GM21786 (cell line): ENCODE measurements around the gene GNAS-AS1.

ENCODE experiments used
- ATAC-seq: cut with Tn5 transposase; IDR thresholded peaks from one replicate; pipeline ENCODE4 v1.9.1; 2021; ENCODE audit not compliant: unreplicated experiment

GNAS-AS1 gene

DNA sequence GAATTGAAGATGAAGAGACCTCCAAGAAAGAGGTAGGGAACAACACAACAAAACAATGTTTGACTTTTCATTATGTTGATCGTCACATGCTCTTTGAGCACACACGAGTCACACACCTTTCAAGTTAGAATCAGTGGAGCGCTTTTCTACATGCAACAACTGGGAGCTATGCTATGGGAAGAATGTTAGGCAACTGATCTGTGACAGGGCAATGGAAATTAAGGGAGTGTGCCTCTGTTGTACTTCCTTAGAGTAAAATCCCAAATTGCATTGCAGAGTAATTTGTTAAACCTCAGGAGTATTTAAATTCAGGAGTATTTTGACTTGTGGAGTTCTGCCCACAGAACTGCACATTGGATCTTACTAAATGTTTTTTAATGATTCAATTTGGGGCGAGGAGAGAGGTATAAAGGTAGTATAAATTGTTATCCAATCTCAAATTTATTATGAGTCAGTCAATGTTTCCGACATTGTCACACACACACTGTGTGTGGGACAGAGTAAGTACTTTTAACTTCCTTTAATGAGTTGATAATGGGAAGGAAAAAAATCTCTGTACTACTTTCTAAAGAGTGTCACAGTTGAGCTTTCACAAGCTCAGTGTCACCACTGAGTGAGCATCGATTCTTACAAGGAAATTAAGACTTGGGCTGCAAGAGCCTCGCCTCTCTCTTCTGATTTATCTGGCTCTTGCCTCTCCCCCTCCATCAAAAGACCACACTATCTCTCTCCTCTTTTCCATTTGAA is 12.5 kb upstream of the GNAS-AS1 start:
- no peak for ATAC-seq

DNA sequence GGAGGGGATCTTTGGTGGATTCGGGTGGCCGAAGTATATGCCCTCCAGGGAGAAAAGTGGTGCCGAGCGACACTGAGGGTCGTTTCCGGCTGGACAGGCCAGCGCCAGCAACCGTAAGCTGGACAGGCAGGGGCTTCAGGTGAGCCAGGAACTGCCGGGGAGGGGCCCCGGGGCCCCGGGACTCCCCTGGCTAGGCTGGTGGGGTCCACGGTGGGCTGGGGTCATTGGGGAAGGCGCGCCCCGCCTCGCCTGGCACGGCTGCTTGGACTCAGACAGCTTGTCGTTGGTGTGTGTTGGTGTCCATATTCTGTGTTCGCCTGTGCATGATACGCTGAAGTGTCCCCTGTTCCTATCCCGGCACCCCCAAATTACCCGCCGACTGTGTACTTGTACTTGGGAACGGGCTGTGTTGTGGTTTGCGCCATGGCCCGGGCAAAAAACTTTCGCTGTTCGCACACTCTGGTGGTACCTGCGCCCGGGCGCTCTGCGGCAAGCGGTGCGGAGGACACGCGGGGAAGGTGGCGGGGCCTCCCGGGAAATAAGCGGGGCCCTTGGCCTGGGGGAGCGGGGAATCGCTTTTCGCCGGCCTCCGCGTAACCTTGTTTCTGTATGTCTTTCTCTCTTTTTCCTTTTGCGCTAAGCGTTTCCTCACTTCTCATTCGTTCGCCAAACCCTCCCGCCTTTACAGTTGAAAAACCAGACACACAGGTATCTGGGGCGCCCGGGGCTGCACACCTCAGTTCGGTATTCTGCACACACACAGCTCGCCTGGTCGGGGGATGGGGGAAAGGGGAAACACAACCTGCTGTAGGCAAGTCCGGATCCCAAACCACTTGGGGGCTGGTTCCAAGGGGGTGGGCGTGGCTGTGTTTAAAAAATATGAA is 5.0 kb upstream of the GNAS-AS1 start:
- no peak for ATAC-seq

DNA sequence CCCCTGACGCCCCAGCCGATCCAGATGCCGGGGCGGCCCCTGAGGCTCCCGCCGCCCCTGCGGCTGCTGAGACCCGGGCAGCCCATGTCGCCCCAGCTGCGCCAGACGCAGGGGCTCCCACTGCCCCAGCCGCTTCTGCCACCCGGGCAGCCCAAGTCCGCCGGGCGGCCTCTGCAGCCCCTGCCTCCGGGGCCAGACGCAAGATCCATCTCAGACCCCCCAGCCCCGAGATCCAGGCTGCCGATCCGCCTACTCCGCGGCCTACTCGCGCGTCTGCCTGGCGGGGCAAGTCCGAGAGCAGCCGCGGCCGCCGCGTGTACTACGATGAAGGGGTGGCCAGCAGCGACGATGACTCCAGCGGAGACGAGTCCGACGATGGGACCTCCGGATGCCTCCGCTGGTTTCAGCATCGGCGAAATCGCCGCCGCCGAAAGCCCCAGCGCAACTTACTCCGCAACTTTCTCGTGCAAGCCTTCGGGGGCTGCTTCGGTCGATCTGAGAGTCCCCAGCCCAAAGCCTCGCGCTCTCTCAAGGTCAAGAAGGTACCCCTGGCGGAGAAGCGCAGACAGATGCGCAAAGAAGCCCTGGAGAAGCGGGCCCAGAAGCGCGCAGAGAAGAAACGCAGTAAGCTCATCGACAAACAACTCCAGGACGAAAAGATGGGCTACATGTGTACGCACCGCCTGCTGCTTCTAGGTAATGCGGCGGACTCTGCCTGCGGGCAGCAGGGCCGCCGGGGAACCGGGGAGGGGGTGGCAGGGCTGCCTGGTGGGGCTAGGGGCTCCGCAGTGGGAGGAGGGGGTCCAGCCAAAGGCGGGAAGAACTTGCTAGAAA is 4.2 kb upstream of the GNAS-AS1 start:
- ATAC-seq = no peak

DNA sequence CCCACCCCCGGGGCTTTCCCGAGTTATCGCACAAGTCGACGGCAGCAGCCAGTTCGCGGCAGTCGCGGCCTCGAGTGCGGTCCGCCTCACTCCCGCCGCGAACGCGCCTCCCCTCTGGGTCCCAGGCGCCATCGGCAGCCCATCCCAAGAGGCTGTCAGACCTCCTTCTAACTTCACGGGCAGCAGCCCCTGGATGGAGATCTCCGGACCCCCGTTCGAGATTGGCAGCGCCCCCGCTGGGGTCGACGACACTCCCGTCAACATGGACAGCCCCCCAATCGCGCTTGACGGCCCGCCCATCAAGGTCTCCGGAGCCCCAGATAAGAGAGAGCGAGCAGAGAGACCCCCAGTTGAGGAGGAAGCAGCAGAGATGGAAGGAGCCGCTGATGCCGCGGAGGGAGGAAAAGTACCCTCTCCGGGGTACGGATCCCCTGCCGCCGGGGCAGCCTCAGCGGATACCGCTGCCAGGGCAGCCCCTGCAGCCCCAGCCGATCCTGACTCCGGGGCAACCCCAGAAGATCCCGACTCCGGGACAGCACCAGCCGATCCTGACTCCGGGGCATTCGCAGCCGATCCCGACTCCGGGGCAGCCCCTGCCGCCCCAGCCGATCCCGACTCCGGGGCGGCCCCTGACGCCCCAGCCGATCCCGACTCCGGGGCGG is 3.4 kb upstream of the GNAS-AS1 start:
- no peak for ATAC-seq

DNA sequence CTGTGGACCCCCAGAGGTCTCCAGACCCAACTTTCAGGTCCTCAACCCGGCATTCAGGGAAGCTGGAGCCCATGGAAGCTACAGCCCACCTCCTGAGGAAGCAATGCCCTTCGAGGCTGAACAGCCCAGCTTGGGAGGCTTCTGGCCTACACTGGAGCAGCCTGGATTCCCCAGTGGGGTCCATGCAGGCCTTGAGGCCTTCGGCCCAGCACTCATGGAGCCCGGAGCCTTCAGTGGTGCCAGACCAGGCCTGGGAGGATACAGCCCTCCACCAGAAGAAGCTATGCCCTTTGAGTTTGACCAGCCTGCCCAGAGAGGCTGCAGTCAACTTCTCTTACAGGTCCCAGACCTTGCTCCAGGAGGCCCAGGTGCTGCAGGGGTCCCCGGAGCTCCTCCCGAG is 2.8 kb upstream of the GNAS-AS1 start:
- no peak for ATAC-seq

DNA sequence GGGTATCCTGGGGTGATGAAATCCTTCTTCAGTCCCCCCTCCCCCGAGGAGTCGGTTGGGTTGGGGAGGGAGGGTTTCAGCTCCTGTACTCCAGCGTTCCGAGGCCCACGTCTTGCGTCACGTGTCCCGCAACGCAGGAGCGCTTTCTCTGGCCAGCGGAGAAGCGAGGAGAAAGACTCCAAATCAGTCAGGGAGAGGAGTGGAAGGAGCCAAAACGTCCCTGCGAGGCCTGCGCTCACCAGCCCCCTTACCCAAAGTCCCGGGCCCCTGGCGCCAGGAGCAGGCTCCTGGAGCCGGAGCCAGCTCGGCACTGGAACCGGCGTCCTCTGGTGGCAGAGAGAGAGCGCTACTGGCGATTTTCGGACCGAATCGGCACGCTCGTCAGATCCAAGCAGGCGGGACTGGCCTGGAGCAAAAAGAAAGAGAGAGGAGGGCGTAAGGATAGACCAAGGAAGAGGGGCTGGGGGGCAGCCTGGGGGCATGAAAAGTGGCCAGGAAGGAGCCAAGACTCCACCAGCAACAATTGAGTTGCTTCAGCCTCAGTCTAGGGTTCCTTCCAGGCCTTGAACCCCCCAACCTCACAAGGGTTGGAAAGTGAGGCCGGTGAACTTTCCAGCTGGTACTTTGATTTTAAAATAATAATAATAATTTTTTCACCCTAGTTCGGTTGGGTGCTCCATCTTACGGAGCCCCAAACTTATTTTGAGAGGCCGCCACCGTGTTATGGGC is 2.0 kb upstream of the GNAS-AS1 start, which contains the start of gene GNAS:
Gene GNAS, plus strand, starts transcription at position 174 of the 729 bp plus-strand sequence.
- ATAC-seq = no peak

DNA sequence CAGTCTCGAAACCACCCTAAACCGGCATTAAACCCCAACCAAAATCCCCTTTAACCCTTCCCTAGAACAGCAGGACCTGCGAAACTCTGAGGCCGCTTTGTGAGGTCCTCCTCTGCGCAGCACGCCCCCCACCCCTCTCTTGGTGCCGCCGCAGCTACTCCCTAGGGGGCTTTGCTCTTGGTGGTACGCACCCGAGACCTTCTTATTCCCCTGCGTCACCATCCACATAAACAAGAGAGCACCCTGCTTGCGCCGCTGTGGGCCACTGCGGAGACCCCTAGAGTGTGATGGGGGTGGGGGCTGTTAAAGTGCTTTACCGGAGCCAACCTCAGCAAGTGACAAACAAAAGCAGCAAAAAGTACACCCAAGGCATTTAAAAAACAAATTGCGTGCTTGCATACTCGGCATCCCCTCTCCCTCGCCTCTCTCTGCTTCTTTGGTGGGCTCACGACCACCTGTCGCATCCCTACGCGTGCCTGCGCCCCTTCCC is 1.3 kb upstream of the GNAS-AS1 start:
- no peak for ATAC-seq

DNA sequence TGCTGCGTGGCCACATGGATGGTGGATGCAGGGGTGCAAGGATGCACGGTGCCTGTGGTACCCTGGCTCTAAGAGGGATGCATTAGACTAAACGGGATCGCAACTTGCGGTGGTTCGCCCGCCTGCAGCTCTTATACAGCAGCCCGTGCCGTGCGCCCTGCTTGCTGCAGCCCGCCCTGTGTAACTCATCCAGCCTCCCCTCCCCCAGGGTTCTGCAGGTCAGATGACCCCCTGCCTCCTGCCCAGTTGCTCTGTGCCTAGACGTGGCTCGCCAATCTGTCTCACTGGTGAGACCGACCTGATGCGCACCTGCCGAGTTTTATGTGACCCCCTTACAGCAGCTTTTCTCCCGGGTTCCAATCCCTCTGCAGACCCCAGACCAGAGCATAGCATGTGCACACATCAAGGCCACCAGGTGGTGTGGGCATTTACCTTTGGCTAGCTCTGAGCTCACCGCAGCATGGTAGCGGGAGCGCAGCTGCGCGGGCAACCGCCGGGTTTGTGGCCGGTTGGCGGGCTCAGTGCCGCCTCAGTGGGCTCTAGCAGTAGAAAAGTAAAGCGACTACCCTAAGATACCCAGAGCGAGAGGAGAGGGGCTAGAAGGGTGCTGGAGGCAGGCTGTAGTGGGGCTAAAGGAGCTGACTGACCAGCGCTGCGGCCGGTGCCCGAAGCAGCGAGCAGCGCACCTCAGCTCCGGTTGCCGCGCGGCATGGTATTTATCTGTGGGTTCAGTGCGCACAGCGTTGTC is 693 bp upstream of the GNAS-AS1 start:
- no peak for ATAC-seq

DNA sequence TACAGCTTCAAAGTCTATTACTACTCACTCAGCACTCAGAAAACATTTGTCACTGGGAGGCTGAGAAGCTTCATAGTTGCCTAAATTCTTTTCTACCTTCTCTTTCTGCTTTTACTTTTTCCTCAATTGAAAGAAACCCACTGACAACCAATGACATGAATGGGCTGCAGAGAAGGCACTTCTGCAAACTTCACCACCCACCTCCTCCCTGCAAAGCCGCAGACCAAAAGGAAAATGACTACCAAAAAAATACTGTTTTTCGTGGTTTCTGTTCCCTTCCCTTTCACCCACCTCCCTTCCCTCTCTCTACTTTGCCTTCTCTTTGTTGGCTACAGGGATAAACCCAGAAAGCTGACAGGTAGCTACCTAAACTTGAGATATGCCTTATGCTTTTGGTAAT is 3.2 kb downstream of the GNAS-AS1 start:
- no peak for ATAC-seq

DNA sequence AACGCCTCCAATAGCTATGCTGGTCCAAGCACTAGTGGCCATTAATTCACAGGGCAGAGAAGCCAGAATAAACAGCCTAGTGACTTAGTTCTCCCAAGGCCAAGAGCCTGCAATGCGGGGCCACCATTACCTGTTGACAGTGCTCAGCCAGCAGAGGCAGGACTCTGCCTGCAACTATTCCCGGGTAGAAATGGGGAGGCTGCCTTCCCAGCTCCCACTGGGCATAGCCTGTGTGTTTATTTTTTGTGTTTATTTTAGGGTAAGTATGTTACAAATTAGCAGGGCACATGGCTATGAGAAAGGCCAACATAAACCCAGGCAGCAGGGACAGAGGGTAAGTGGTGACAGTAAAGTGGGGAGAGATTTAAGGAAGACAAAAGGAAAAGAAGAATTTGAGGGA is 5.0 kb downstream of the GNAS-AS1 start:
- no peak for ATAC-seq

DNA sequence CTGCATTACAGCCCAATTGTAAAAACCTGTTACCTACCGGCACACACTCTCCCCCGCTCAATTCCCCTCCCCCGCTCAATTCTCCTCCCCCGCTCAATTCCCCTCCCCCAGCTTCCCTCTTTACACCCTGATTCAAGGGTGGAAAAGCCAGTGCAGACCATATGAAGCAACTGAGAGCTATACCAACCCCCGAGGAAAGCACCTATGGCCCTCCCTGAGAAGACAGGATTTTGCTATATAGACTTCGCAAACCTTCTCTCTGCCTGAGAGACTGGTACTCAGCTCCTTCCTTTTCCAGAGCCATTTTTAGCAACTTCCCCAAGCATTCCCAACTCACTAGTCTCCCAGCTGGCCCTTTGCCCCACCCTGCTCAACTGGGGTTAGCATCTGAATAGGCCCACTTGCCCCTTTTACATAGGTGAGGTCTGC is 7.6 kb downstream of the GNAS-AS1 start:
- no peak for ATAC-seq

DNA sequence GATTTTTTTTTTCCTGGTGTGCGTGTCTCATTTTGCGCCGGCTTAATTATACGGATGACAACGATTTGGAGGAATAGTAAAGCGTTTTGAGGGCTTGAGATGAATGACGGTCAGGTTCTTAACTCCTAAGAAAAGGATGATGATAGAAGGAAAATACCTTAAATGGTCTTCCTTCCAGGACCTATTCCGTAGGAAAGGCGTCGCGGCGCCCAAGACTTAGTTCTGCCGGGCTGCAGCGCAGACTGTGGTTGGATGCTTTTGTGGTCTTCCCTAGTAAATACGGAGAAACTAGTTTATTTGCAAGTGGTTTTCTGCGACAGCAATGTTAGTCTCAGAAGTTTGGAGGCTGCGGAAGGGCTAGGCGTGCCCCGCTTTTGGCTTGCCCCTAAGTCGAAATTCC is 8.4 kb downstream of the GNAS-AS1 start:
- ATAC-seq = no peak

DNA sequence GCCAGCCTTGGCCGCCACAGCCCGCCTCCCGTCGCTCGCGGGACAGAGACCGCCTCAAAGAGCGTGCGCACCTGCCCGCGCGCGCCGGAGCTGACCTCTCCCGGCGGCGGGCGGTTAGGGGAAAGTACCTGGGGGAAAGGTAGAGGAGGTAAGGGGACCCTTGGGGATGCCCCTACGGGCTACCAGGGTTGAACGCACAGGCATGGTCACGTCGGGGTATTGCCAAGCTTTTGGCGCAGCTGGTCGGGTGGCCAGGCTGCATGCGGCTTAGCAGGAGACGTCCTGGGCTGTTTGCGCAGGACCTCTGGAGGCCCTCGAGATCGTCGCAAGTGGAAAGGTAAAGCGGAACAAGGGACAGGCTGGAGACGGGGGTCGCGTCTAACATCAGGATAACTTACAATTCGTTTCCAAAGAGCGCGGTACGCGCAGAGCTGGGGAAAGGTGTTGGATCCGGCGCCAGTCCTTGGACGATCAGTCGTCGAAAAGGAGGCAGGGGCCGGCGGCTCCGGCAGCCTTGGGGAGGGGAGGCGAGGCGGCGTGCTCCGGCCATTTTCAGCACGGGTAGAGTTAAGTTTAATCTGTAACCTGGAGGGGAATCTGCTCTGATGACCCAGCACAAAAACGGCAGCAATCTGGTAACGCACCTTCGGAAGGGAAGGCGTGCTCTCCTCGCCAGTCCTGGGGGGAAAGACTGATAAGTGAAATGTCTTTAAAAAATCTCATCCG is 9.0 kb downstream of the GNAS-AS1 start:
- ATAC-seq = no peak

DNA sequence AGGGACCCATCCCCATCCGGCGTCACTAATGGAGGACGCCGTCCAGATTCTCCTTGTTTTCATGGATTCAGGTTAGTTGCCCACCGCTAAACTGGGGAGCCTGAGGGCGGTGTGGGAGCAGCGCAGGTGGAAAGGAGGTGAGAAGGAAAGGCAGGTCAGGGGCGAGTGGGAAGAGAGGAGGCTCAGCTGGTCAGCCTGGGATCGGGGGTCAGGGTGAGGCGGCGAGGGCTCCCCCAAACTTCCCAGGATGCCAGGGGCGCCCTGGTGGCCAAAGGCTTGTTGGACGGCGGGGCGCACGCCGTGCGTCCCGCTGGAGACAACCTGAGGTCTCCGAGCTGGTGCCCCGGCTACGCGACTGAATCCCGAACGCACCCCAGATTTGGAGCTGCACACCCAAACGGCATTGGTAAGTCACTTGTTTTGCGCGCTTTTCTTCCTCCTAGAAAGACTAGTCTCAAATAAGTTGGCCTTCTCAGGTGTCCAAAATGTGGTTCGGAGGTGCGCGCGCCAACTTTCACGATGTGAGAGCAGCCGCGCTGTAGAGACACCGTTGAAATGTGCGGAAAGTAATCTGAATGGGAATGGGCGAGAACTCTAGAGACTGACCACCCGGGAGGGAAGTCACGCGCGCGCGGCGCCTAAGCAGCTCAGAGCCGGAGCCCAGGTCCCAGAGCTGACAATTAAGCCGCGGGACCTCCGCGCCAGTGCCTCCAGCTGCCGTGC is 9.7 kb downstream of the GNAS-AS1 start:
- no peak for ATAC-seq

DNA sequence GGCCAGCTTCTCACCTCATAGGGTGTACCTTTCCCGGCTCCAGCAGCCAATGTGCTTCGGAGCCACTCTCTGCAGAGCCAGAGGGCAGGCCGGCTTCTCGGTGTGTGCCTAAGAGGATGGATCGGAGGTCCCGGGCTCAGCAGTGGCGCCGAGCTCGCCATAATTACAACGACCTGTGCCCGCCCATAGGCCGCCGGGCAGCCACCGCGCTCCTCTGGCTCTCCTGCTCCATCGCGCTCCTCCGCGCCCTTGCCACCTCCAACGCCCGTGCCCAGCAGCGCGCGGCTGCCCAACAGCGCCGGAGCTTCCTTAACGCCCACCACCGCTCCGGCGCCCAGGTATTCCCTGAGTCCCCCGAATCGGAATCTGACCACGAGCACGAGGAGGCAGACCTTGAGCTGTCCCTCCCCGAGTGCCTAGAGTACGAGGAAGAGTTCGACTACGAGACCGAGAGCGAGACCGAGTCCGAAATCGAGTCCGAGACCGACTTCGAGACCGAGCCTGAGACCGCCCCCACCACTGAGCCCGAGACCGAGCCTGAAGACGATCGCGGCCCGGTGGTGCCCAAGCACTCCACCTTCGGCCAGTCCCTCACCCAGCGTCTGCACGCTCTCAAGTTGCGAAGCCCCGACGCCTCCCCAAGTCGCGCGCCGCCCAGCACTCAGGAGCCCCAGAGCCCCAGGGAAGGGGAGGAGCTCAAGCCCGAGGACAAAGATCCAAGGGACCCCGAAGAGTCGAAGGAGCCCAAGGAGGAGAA is 10.5 kb downstream of the GNAS-AS1 start:
- ATAC-seq = no peak

DNA sequence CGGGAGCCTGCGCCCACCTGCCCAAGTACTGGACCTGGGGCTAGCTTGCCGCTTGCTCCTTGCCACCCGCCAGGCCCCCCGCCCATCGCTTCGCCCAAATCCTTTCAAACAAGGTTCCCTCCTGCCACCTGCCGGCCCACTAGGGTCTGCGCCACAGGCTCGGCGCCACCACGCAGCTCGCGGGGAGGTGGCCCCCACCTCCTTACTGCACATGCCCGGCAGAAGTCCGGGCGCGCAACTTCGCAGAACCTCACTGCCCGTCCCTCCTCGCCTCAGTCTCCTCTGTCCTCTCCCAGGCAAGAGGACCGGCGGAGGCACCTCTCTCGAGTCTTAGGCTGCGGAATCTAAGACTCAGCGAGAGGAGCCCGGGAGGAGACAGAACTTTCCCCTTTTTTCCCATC is 11.2 kb downstream of the GNAS-AS1 start:
- no peak for ATAC-seq

DNA sequence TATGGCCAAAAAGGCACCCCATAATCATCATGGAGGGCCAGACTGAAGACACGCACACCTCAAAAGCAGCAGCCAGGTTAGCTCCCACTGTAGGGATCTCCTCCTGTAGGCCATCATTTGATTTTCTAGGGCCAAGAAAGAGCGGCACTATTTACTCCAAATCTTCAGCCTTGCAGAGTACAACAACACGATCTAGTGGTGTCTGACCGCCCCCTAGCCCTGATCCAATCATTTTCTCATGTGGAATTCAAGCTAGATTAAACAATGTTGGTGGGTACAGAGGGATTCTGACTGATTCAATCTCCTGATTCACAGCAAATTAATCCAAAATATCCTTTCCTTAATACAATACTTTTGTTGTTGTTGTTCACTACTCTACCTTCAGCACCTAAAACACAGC is 12.5 kb downstream of the GNAS-AS1 start:
- no peak for ATAC-seq
